HL-60 (cell line): ENCODE measurements around the gene ARID5B.

Experiments used
- CTCF ChIP-seq: IDR thresholded peaks from one replicate; pipeline ENCODE4 v1.5.1; 2011; ENCODE audit warnings: low read length, control low read depth, inconsistent platforms; ENCODE audit not compliant: insufficient read depth
- GABPA ChIP-seq: IDR thresholded peaks from 2 replicates; pipeline ENCODE4 v1.6.1; 2012; ENCODE audit warnings: low read depth
- POLR2AphosphoS5 ChIP-seq: IDR thresholded peaks from 2 replicates; pipeline ENCODE4 v1.6.1; 2012; ENCODE audit warnings: low read depth
- REST ChIP-seq: IDR thresholded peaks from 2 replicates; pipeline ENCODE4 v1.6.1; 2012; ENCODE audit warnings: low read depth; ENCODE audit not compliant: insufficient replicate concordance
- SPI1 ChIP-seq: IDR thresholded peaks from 2 replicates; pipeline ENCODE4 v1.6.1; 2012; ENCODE audit warnings: low read depth, mild to moderate bottlenecking, borderline replicate concordance

- TF ChIP-seq CTCF (no peak), POLR2AphosphoS5 (no peak), REST (no peak), SPI1 (no peak), GABPA (no peak)
Measured at GRCh38 chr10:62054408-62054807, 152.9 kb downstream of the ARID5B start.
